Right atrium auricular region (tissue), 2 donors: ENCODE measurements around the gene DDIT4. TPM values are rescaled to one million over a fixed set of nuclear protein-coding genes. Genes with fewer than 3 reads are reported as not detected.
A peak's percentile ranks its signal among the peaks of the same experiment; 100 is the strongest.

Experiments used
- DNase-seq: peaks from one replicate; pipeline ENCODE4 v3.0.0-alpha.2; 2019; ENCODE audit warnings: low spot score
- H3K27ac ChIP-seq, 2 donors: fragments of 200-600 bp; sonication (generic); 1 replicate in 1 of 2; 2 replicates in 1 of 2; pipeline ENCODE4 v1.5.1; 2016 to 2019
- H3K27me3 ChIP-seq, 2 donors: fragments of 200-600 bp; sonication (generic); one replicate each; pipeline versions ENCODE4 v1.5.1 to v1.6.0; 2017 to 2019
- H3K36me3 ChIP-seq: fragments of 200-600 bp; sonication (generic); one replicate; pipeline ENCODE4 v1.5.1; 2016
- H3K4me1 ChIP-seq, 2 donors: fragments of 200-600 bp; sonication (generic); one replicate each; pipeline versions ENCODE4 v1.5.1 to v1.6.0; 2017 to 2019
- H3K4me3 ChIP-seq, 2 donors: fragments of 200-600 bp; sonication (generic); 1 replicate in 1 of 2; 2 replicates in 1 of 2; pipeline ENCODE4 v1.5.1; 2017 to 2019; ENCODE audit warnings: mild to moderate bottlenecking in 1 of 2, moderate library complexity in 1 of 2
- H3K9me3 ChIP-seq, 2 donors: fragments of 200-600 bp; sonication (generic); one replicate each; pipeline ENCODE4 v1.5.1; 2019
- CTCF ChIP-seq, 2 donors: fragments of 200-600 bp; sonication (generic); IDR thresholded peaks; one replicate each; pipeline ENCODE4 v1.5.1; 2019; ENCODE audit warnings: antibody characterized with exemption in 2 of 2
- total RNA-seq, 2 donors: library from RNA; depleted of rRNA; stranded (reverse); fragments of >200 nt; gene quantifications; one replicate each; pipeline ENCODE4 v1.1.0, GENCODE V29; 2016

The DDIT4 gene
- total RNA-seq, 2 donors from 2014 or later: 100 to 136 TPM

- Histone ChIP-seq H3K27ac (peak overlapping the region; percentile 91 to 96), H3K9me3 (no peaks in the 10 kb centered on the region), H3K4me3 (no peak overlapping the region), H3K27me3 (no peaks in the 10 kb centered on the region), H3K36me3 (no peaks in the 10 kb centered on the region), H3K4me1 (peaks cover 5 to 90% of the 10 kb centered on the region in 2 donors)
- DNase-seq: peak; percentile 72
- no peak for TF ChIP-seq CTCF (IDR thresholded peaks at IDR 0.05)
Measured at GRCh38 chr10:72257051-72257892, 16.5 kb upstream of the DDIT4 start.

GRCh38 chr10:72258617-72259016 lies 15.1 kb upstream of the DDIT4 start:
- H3K4me1 ChIP-seq: peaks cover 5 to 85% of the 10 kb centered on the region in 2 donors

GRCh38 chr10:72259491-72260238 lies 14.1 kb upstream of the DDIT4 start:
- H3K9me3 ChIP-seq: no peaks in the 10 kb centered on the region
- TF ChIP-seq CTCF (IDR thresholded peaks at IDR 0.05): no peak
- peak overlapping the region; percentile 91 to 96 for H3K27ac ChIP-seq
- no peak for DNase-seq
- H3K27me3 ChIP-seq: no peaks in the 10 kb centered on the region
- H3K36me3 ChIP-seq: no peaks in the 10 kb centered on the region
- H3K4me1 ChIP-seq: peaks cover 5 to 79% of the 10 kb centered on the region in 2 donors
- H3K4me3 ChIP-seq: no peak overlapping the region

More at GRCh38 chr10:72258617-72259016, 15.1 kb upstream of the DDIT4 start:
- DNase-seq: no peak
- Histone ChIP-seq H3K4me3 (no peak overlapping the region), H3K27me3 (no peaks in the 10 kb centered on the region), H3K27ac (peak overlapping the region; percentile 91 to 96), H3K36me3 (no peaks in the 10 kb centered on the region), H3K9me3 (no peaks in the 10 kb centered on the region)
- TF ChIP-seq CTCF (IDR thresholded peaks at IDR 0.05): no peak

- DNase-seq: peak; percentile 88
- H3K4me1 ChIP-seq: peaks cover 5 to 71% of the 10 kb centered on the region in 2 donors
- H3K27me3 ChIP-seq: no peaks in the 10 kb centered on the region
- H3K9me3 ChIP-seq: no peaks in the 10 kb centered on the region
- peak overlapping the region; percentile 91 to 96 for H3K27ac ChIP-seq
- peak overlapping the region; percentile 44 to 51 for H3K4me3 ChIP-seq
- H3K36me3 ChIP-seq: no peaks in the 10 kb centered on the region
- TF ChIP-seq CTCF (IDR thresholded peaks at IDR 0.05): no peak
Measured at GRCh38 chr10:72260239-72260975, 13.3 kb upstream of the DDIT4 start.

- Histone ChIP-seq H3K4me1 (peaks cover 5 to 64% of the 10 kb centered on the region in 2 donors), H3K36me3 (no peaks in the 10 kb centered on the region), H3K9me3 (no peaks in the 10 kb centered on the region), H3K4me3 (peak overlapping the region; percentile 44 to 51), H3K27ac (peak overlapping the region; percentile 91 to 96), H3K27me3 (no peaks in the 10 kb centered on the region)
- no peak for TF ChIP-seq CTCF (IDR thresholded peaks at IDR 0.05)
- no peak for DNase-seq
Measured at GRCh38 chr10:72260976-72261783, 12.5 kb upstream of the DDIT4 start.
